Activated CD4-positive, alpha-beta memory T cell treated with anti-CD3 and anti-CD28 coated beads, Interleukin-2, amount 10 ng/mL, durations not matched to agents 7 days and 5 days (primary cell): Measurements from ENCODE around the gene ZBTB5. TPM values are rescaled to one million over a fixed set of nuclear protein-coding genes. Genes with fewer than 3 reads are reported as not detected.

Experiments
- CTCF ChIA-PET: fragments of 350-600 bp; sonication (Branson Sonifier 250); formaldehyde crosslinking; loops from one replicate; lab custom pipeline; 2021; ENCODE audit warnings: antibody characterized with exemption, inconsistent platforms; lab: Charles Lee
- POLR2A ChIA-PET: fragments of 350-600 bp; sonication (Branson Sonifier 250); formaldehyde crosslinking; loops from one replicate; lab custom pipeline; 2021; ENCODE audit warnings: antibody characterized with exemption; lab: Charles Lee
- DNase-seq: peaks from one replicate; pipeline ENCODE4 v3.0.0-alpha.2; 2020
- H3K27ac Mint-ChIP-seq: one replicate; pipeline ENCODE4 v1.8.0; 2021; ENCODE audit warnings: mild to moderate bottlenecking, mixed read lengths
- H3K27me3 Mint-ChIP-seq: one replicate; pipeline ENCODE4 v1.8.0; 2021; ENCODE audit warnings: mixed read lengths
- H3K36me3 Mint-ChIP-seq: one replicate; pipeline ENCODE4 v1.8.0; 2021; ENCODE audit warnings: low read depth, mixed read lengths
- H3K4me1 Mint-ChIP-seq: one replicate; pipeline ENCODE4 v1.8.0; 2021; ENCODE audit warnings: mixed read lengths
- H3K4me3 Mint-ChIP-seq: one replicate; pipeline ENCODE4 v1.8.0; 2021; ENCODE audit warnings: mild to moderate bottlenecking, mixed read lengths
- H3K9me3 Mint-ChIP-seq: one replicate; pipeline ENCODE4 v1.8.0; 2021; ENCODE audit warnings: mixed read lengths
- total RNA-seq, 2 experiments: library from RNA; stranded (reverse); gene quantifications; one replicate each; pipeline ENCODE4 v1.2.3, GENCODE V29; 2021

The ZBTB5 gene
- total RNA-seq, 2 experiments from 2014 or later: 10.5 to 10.6 TPM

GRCh38 chr9:37504605-37505004, 39.4 kb upstream of the ZBTB5 start:
- no peak for DNase-seq
- no peaks in the 10 kb centered on the region for H3K27me3 Mint-ChIP-seq
- H3K27ac Mint-ChIP-seq: peak overlapping the region; percentile 17
- POLR2A ChIA-PET: interaction anchor here (0.8 to 3.4 kb wide), 3 partner anchors 18 to 87 kb away, joined by 3 to 30 read pairs (median 4); partner anchors contain the start of gene POLR1E
- H3K4me1 Mint-ChIP-seq: peaks cover 38% of the 10 kb centered on the region
- H3K36me3 Mint-ChIP-seq: peaks cover 63% of the 10 kb centered on the region
- CTCF ChIA-PET: no interaction called here
- no peak overlapping the region for H3K4me3 Mint-ChIP-seq
- H3K9me3 Mint-ChIP-seq: no peaks in the 10 kb centered on the region

GRCh38 chr9:37503736-37504135, 38.5 kb upstream of the ZBTB5 start:
- Mint-ChIP-seq H3K9me3 (no peaks in the 10 kb centered on the region), H3K27me3 (no peaks in the 10 kb centered on the region), H3K4me1 (peaks cover 38% of the 10 kb centered on the region), H3K4me3 (peak overlapping the region; percentile 56), H3K27ac (peak overlapping the region; percentile 87), H3K36me3 (peaks cover 69% of the 10 kb centered on the region)
- CTCF ChIA-PET: no interaction called here
- POLR2A ChIA-PET: interaction anchor here (1.0 to 3.4 kb wide), 6 partner anchors 8 to 89 kb away, joined by 3 to 30 read pairs (median 4); partner anchors contain the start of genes POLR1E and TOMM5
- DNase-seq: peak; percentile 65

- Mint-ChIP-seq H3K36me3 (peaks cover 77% of the 10 kb centered on the region), H3K4me1 (peaks cover 38% of the 10 kb centered on the region), H3K9me3 (no peaks in the 10 kb centered on the region), H3K4me3 (no peak overlapping the region), H3K27ac (peak overlapping the region; percentile 42), H3K27me3 (no peaks in the 10 kb centered on the region)
- POLR2A ChIA-PET: interaction anchor here (0.8 to 1.3 kb wide), 2 partner anchors 16 to 17 kb away, joined by 3 read pairs; partner anchors contain the start of gene POLR1E
- CTCF ChIA-PET: no interaction called here
- DNase-seq: no peak
Observed at GRCh38 chr9:37501957-37502596, 36.8 kb upstream of the ZBTB5 start.

GRCh38 chr9:37499297-37499696, 34.0 kb upstream of the ZBTB5 start:
- ChIA-PET POLR2A (interaction anchor here (1.0 to 1.2 kb wide), 2 partner anchors 13 to 51 kb away, joined by 3 read pairs; no protein-coding TSS in a partner anchor), CTCF (interaction anchor here (0.9 kb wide), 2 partner anchors 10 to 17 kb away, joined by 3 to 7 read pairs; no protein-coding TSS in a partner anchor)
- Mint-ChIP-seq H3K4me3 (no peak overlapping the region), H3K27ac (no peak overlapping the region), H3K36me3 (peaks cover 76% of the 10 kb centered on the region), H3K9me3 (no peaks in the 10 kb centered on the region), H3K4me1 (peaks cover 30% of the 10 kb centered on the region), H3K27me3 (no peaks in the 10 kb centered on the region)
- DNase-seq: no peak

- DNase-seq: no peak
- H3K4me3 Mint-ChIP-seq: no peak overlapping the region
- CTCF ChIA-PET: interaction anchor here (0.9 to 1.7 kb wide), 2 partner anchors 10 to 11 kb away, joined by 3 to 6 read pairs; partner anchors contain the start of gene POLR1E
- peaks cover 22% of the 10 kb centered on the region for H3K4me1 Mint-ChIP-seq
- peaks cover 73% of the 10 kb centered on the region for H3K36me3 Mint-ChIP-seq
- POLR2A ChIA-PET: interaction anchor here (1.3 to 3.8 kb wide), 3 partner anchors 11 to 94 kb away, joined by 4 to 16 read pairs (median 5); partner anchors contain the start of genes POLR1E and TOMM5
- no peaks in the 10 kb centered on the region for H3K27me3 Mint-ChIP-seq
- peak overlapping the region; percentile 6 for H3K27ac Mint-ChIP-seq
- H3K9me3 Mint-ChIP-seq: no peaks in the 10 kb centered on the region
Observed at GRCh38 chr9:37498457-37498856, 33.2 kb upstream of the ZBTB5 start.

- no peak overlapping the region for H3K4me3 Mint-ChIP-seq
- peaks cover 10% of the 10 kb centered on the region for H3K4me1 Mint-ChIP-seq
- POLR2A ChIA-PET: interaction anchor here (1.7 to 3.8 kb wide), 2 partner anchors 10 to 12 kb away, joined by 5 to 16 read pairs; partner anchors contain the start of gene POLR1E
- no peak for DNase-seq
- H3K36me3 Mint-ChIP-seq: peaks cover 72% of the 10 kb centered on the region
- H3K27me3 Mint-ChIP-seq: no peaks in the 10 kb centered on the region
- no peaks in the 10 kb centered on the region for H3K9me3 Mint-ChIP-seq
- H3K27ac Mint-ChIP-seq: no peak overlapping the region
- CTCF ChIA-PET: interaction anchor here (1.7 kb wide), 1 partner anchor 10 kb away, joined by 6 read pairs; the partner anchor contains the start of gene POLR1E
Observed at GRCh38 chr9:37497320-37497719, 32.1 kb upstream of the ZBTB5 start.

GRCh38 chr9:37496020-37496419, 30.8 kb upstream of the ZBTB5 start:
- CTCF ChIA-PET: no interaction called here
- Mint-ChIP-seq H3K4me1 (peaks cover 8% of the 10 kb centered on the region), H3K36me3 (peaks cover 67% of the 10 kb centered on the region), H3K9me3 (no peaks in the 10 kb centered on the region), H3K27me3 (no peaks in the 10 kb centered on the region), H3K27ac (no peak overlapping the region), H3K4me3 (no peak overlapping the region)
- POLR2A ChIA-PET: interaction anchor here (3.8 kb wide), 1 partner anchor 9 kb away, joined by 16 read pairs; the partner anchor contains the start of gene POLR1E
- no peak for DNase-seq

GRCh38 chr9:37495571-37495970, 30.3 kb upstream of the ZBTB5 start:
- H3K36me3 Mint-ChIP-seq: peaks cover 67% of the 10 kb centered on the region
- no peaks in the 10 kb centered on the region for H3K9me3 Mint-ChIP-seq
- POLR2A ChIA-PET: interaction anchor here (0.8 to 3.8 kb wide), 2 partner anchors 9 to 12 kb away, joined by 3 to 16 read pairs; partner anchors contain the start of gene POLR1E
- CTCF ChIA-PET: no interaction called here
- no peak overlapping the region for H3K4me3 Mint-ChIP-seq
- no peak overlapping the region for H3K27ac Mint-ChIP-seq
- H3K4me1 Mint-ChIP-seq: peaks cover 12% of the 10 kb centered on the region
- DNase-seq: no peak
- no peaks in the 10 kb centered on the region for H3K27me3 Mint-ChIP-seq

- Mint-ChIP-seq H3K36me3 (peaks cover 67% of the 10 kb centered on the region), H3K27ac (no peak overlapping the region), H3K27me3 (no peaks in the 10 kb centered on the region), H3K4me1 (peaks cover 36% of the 10 kb centered on the region), H3K9me3 (no peaks in the 10 kb centered on the region), H3K4me3 (no peak overlapping the region)
- no peak for DNase-seq
- CTCF ChIA-PET: no interaction called here
- POLR2A ChIA-PET: interaction anchor here (1.0 kb wide), 1 partner anchor 22 kb away, joined by 3 read pairs; no protein-coding TSS in a partner anchor
Observed at GRCh38 chr9:37491939-37492338, 26.7 kb upstream of the ZBTB5 start.

GRCh38 chr9:37486616-37487548, 21.6 kb upstream of the ZBTB5 start:
- Mint-ChIP-seq H3K36me3 (peaks cover 38% of the 10 kb centered on the region), H3K27me3 (peaks cover 1% of the 10 kb centered on the region), H3K27ac (peak overlapping the region; percentile 93), H3K4me1 (peaks cover 47% of the 10 kb centered on the region), H3K4me3 (peak overlapping the region; percentile 99), H3K9me3 (no peaks in the 10 kb centered on the region)
- ChIA-PET POLR2A (interaction anchor here (0.8 to 5.7 kb wide), 21 partner anchors 10 to 416 kb away, joined by 3 to 75 read pairs (median 5); partner anchors contain the start of genes EXOSC3, FBXO10, SLC25A51 and TOMM5), CTCF (interaction anchor here (1.5 to 2.5 kb wide), 2 partner anchors 11 to 105 kb away, joined by 6 read pairs; partner anchors contain the start of gene TOMM5)
- DNase-seq: no peak

- Mint-ChIP-seq H3K27ac (peak overlapping the region; percentile 93), H3K4me1 (peaks cover 47% of the 10 kb centered on the region), H3K4me3 (peak overlapping the region; percentile 99), H3K9me3 (no peaks in the 10 kb centered on the region), H3K27me3 (peaks cover 7% of the 10 kb centered on the region), H3K36me3 (peaks cover 35% of the 10 kb centered on the region)
- ChIA-PET POLR2A (interaction anchor here (0.8 to 5.7 kb wide), 22 partner anchors 11 to 417 kb away, joined by 3 to 75 read pairs (median 5); partner anchors contain the start of genes EXOSC3, FBXO10, GRHPR and SLC25A51), CTCF (interaction anchor here (1.4 to 2.5 kb wide), 2 partner anchors 12 to 106 kb away, joined by 6 read pairs; partner anchors contain the start of gene TOMM5)
- DNase-seq: no peak
Observed at GRCh38 chr9:37486256-37486615, 21.0 kb upstream of the ZBTB5 start.
